HepG2 (cell line): ENCODE data around the gene CELSR3. TPM values are rescaled to one million over a fixed set of nuclear protein-coding genes. Genes with fewer than 3 reads are reported as not detected.

Experiments used
- AGO2 ChIP-seq: fragments of 200-400 bp; formaldehyde crosslinking; optimal IDR thresholded peaks from 2 replicates; pipeline ENCODE3; 2017; ENCODE audit warnings: mild to moderate bottlenecking, low read depth, low read length, moderate library complexity
- FOSL2 ChIP-seq: sonication (generic); formaldehyde crosslinking; IDR thresholded peaks from 2 replicates; pipeline ENCODE4 v1.4.0; 2020; ENCODE audit warnings: missing genetic modification reagents
- PHF21A ChIP-seq: sonication (generic); formaldehyde crosslinking; IDR thresholded peaks from 2 replicates; pipeline ENCODE4 v1.5.0; 2020; ENCODE audit warnings: mild to moderate bottlenecking, missing genetic modification reagents
- TP53 ChIP-seq: sonication (generic); formaldehyde crosslinking; conservative IDR thresholded peaks from 2 replicates; pipeline ENCODE4 v1.4.0; 2020; ENCODE audit warnings: missing genetic modification reagents
- ZNF30 ChIP-seq: sonication (generic); formaldehyde crosslinking; IDR thresholded peaks from 2 replicates; pipeline ENCODE4 v1.5.0; 2020; ENCODE audit warnings: mild to moderate bottlenecking, missing genetic modification reagents
- ZNF747 ChIP-seq: sonication (generic); formaldehyde crosslinking; IDR thresholded peaks from 2 replicates; pipeline ENCODE4 v1.8.1; 2023; ENCODE audit warnings: missing genetic modification reagents, mild to moderate bottlenecking, borderline replicate concordance
- polyA plus RNA-seq, 8 experiments: library from polyadenylated mRNA; depleted of rRNA in 3 of 8; stranded (reverse) in 7 of 8; unstranded in 1 of 8; fragments of >200 nt; fragmentation: Illumina TruSeq in 4 of 8; extraction: Trizol in 4 of 8; gene quantifications; 2 replicates each; pipeline versions ENCODE4 v1.2.1 to v1.2.3, GENCODE V29; 2011 to 2016; ENCODE audit warnings: low read depth in 4 of 8, missing spikeins in 1 of 8, mixed read lengths in 1 of 8; ENCODE audit not compliant: insufficient read depth in 1 of 8
- total RNA-seq, 5 experiments: library from RNA; depleted of rRNA; stranded (reverse); fragments of >200 nt; fragmentation: Illumina TruSeq; extraction: Trizol; gene quantifications; 2 replicates each; pipeline ENCODE4 v1.2.3, GENCODE V29; 2016; ENCODE audit warnings: low read depth in 1 of 5
- TF ChIP-seq, protein P1 (sequence below): sonication (generic); formaldehyde crosslinking; IDR thresholded peaks from 2 replicates; pipeline ENCODE4 v1.4.0; 2020; ENCODE audit warnings: missing genetic modification reagents, borderline replicate concordance
- TF ChIP-seq, protein P2 (sequence below), 2 experiments: IDR thresholded peaks; 2 replicates each; pipeline ENCODE4 v1.6.1; 2011 to 2012; ENCODE audit warnings: low read length in 2 of 2, borderline replicate concordance in 1 of 2, low read depth in 1 of 2, mild to moderate bottlenecking in 1 of 2, moderate library complexity in 1 of 2
- TF ChIP-seq, protein P3 (sequence below): sonication (generic); formaldehyde crosslinking; IDR thresholded peaks from 2 replicates; pipeline ENCODE4 v1.4.0; 2020; ENCODE audit warnings: missing genetic modification reagents, mild to moderate bottlenecking, borderline replicate concordance
- TF ChIP-seq, protein P4 (sequence below): sonication (generic); formaldehyde crosslinking; conservative IDR thresholded peaks from 2 replicates; pipeline ENCODE4 v1.8.0; 2022; ENCODE audit warnings: low read depth, missing genetic modification reagents
- TF ChIP-seq, protein P5 (sequence below): IDR thresholded peaks from 2 replicates; pipeline ENCODE4 v1.6.1; 2016; ENCODE audit warnings: low read depth, control low read depth

CELSR3 gene
- total and polyA plus RNA-seq, 2 of the 13 experiments (the other 11 are each of a cell fraction or from before 2014, with no cell fraction given) = 5.4 to 6.7 TPM

DNA sequence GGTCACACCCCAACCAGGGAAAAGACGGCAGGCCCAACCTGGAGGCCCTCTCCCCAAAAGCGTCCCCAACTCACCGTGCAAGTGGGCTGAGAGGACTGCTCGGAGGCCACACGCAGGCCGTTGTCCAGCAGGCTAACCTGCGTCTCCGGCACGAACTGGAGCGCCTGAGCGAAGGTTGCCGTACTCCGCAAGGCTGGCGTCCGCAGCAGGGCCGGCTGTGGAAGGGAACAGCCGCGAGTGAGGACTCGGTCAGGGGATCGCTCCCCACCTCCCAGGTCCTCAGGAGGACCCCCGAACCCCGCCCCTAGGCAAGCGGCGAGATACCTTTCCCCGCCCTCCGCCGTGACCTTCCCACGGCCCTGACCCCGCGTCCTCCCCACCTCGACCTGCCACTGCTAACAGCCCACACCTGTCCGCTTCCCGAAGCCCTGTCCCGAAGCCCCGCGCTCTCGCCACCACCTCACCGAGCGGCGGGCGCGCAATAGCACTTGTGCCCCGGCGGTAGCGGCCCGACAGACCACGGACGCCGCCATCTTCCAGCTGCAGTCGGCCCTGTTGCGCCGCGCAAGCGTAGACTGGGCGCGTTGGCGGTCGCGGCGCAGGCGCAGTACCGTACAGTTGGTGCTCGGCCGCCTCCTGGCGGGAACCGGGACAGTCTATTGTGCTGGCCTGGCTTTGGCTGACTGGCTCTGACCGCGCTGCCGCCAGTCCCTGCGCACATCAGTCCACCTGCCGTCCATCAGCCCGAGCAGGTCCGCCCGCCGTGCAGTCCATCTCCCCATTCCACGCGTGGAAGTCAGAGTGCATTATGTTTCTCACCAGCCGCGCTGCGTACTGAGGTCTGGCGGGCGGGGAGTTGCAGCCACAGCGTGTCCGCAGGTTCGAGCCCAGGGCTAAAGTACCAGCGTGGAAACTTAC lies 53.3 kb downstream of the CELSR3 start, which contains the start of gene UQCRC1 (continued):
- TF ChIP-seq, protein P1, sequence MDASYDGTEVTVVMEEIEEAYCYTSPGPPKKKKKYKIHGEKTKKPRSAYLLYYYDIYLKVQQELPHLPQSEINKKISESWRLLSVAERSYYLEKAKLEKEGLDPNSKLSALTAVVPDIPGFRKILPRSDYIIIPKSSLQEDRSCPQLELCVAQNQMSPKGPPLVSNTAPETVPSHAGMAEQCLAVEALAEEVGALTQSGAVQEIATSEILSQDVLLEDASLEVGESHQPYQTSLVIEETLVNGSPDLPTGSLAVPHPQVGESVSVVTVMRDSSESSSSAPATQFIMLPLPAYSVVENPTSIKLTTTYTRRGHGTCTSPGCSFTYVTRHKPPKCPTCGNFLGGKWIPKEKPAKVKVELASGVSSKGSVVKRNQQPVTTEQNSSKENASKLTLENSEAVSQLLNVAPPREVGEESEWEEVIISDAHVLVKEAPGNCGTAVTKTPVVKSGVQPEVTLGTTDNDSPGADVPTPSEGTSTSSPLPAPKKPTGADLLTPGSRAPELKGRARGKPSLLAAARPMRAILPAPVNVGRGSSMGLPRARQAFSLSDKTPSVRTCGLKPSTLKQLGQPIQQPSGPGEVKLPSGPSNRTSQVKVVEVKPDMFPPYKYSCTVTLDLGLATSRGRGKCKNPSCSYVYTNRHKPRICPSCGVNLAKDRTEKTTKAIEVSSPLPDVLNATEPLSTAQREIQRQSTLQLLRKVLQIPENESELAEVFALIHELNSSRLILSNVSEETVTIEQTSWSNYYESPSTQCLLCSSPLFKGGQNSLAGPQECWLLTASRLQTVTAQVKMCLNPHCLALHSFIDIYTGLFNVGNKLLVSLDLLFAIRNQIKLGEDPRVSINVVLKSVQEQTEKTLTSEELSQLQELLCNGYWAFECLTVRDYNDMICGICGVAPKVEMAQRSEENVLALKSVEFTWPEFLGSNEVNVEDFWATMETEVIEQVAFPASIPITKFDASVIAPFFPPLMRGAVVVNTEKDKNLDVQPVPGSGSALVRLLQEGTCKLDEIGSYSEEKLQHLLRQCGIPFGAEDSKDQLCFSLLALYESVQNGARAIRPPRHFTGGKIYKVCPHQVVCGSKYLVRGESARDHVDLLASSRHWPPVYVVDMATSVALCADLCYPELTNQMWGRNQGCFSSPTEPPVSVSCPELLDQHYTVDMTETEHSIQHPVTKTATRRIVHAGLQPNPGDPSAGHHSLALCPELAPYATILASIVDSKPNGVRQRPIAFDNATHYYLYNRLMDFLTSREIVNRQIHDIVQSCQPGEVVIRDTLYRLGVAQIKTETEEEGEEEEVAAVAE (CRISPR knock-in tag) = no peak
- TF ChIP-seq, protein P2, sequence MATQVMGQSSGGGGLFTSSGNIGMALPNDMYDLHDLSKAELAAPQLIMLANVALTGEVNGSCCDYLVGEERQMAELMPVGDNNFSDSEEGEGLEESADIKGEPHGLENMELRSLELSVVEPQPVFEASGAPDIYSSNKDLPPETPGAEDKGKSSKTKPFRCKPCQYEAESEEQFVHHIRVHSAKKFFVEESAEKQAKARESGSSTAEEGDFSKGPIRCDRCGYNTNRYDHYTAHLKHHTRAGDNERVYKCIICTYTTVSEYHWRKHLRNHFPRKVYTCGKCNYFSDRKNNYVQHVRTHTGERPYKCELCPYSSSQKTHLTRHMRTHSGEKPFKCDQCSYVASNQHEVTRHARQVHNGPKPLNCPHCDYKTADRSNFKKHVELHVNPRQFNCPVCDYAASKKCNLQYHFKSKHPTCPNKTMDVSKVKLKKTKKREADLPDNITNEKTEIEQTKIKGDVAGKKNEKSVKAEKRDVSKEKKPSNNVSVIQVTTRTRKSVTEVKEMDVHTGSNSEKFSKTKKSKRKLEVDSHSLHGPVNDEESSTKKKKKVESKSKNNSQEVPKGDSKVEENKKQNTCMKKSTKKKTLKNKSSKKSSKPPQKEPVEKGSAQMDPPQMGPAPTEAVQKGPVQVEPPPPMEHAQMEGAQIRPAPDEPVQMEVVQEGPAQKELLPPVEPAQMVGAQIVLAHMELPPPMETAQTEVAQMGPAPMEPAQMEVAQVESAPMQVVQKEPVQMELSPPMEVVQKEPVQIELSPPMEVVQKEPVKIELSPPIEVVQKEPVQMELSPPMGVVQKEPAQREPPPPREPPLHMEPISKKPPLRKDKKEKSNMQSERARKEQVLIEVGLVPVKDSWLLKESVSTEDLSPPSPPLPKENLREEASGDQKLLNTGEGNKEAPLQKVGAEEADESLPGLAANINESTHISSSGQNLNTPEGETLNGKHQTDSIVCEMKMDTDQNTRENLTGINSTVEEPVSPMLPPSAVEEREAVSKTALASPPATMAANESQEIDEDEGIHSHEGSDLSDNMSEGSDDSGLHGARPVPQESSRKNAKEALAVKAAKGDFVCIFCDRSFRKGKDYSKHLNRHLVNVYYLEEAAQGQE (IDR thresholded peaks at IDR 0.05; ENCODE audit: borderline replicate concordance in 1 of 2, low read depth in 1 of 2, low read length in 2 of 2) = no peak; a peak in 1 of 4 replicates
- TF ChIP-seq PHF21A (CRISPR knock-in tag) (peak; percentile 59; the same call in 1 of the 2 replicates), FOSL2 (CRISPR knock-in tag) (no peak; the same call in 1 of the 2 replicates), ZNF747 (CRISPR knock-in tag) (peak; percentile 69; the same call in 1 of the 2 replicates), AGO2 (peak; percentile 69), ZNF30 (CRISPR knock-in tag) (no peak), TP53 (CRISPR knock-in tag) (no peak)
- TF ChIP-seq, protein P3, sequence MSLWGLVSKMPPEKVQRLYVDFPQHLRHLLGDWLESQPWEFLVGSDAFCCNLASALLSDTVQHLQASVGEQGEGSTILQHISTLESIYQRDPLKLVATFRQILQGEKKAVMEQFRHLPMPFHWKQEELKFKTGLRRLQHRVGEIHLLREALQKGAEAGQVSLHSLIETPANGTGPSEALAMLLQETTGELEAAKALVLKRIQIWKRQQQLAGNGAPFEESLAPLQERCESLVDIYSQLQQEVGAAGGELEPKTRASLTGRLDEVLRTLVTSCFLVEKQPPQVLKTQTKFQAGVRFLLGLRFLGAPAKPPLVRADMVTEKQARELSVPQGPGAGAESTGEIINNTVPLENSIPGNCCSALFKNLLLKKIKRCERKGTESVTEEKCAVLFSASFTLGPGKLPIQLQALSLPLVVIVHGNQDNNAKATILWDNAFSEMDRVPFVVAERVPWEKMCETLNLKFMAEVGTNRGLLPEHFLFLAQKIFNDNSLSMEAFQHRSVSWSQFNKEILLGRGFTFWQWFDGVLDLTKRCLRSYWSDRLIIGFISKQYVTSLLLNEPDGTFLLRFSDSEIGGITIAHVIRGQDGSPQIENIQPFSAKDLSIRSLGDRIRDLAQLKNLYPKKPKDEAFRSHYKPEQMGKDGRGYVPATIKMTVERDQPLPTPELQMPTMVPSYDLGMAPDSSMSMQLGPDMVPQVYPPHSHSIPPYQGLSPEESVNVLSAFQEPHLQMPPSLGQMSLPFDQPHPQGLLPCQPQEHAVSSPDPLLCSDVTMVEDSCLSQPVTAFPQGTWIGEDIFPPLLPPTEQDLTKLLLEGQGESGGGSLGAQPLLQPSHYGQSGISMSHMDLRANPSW (CRISPR knock-in tag) = peak; percentile 95; the same call in 1 of the 2 replicates
- TF ChIP-seq, protein P4, sequence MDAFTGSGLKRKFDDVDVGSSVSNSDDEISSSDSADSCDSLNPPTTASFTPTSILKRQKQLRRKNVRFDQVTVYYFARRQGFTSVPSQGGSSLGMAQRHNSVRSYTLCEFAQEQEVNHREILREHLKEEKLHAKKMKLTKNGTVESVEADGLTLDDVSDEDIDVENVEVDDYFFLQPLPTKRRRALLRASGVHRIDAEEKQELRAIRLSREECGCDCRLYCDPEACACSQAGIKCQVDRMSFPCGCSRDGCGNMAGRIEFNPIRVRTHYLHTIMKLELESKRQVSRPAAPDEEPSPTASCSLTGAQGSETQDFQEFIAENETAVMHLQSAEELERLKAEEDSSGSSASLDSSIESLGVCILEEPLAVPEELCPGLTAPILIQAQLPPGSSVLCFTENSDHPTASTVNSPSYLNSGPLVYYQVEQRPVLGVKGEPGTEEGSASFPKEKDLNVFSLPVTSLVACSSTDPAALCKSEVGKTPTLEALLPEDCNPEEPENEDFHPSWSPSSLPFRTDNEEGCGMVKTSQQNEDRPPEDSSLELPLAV (CRISPR knock-in tag) = peak; percentile 26; the same call in 1 of the 2 replicates
- TF ChIP-seq, protein P5, sequence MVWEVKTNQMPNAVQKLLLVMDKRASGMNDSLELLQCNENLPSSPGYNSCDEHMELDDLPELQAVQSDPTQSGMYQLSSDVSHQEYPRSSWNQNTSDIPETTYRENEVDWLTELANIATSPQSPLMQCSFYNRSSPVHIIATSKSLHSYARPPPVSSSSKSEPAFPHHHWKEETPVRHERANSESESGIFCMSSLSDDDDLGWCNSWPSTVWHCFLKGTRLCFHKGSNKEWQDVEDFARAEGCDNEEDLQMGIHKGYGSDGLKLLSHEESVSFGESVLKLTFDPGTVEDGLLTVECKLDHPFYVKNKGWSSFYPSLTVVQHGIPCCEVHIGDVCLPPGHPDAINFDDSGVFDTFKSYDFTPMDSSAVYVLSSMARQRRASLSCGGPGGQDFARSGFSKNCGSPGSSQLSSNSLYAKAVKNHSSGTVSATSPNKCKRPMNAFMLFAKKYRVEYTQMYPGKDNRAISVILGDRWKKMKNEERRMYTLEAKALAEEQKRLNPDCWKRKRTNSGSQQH = peak; percentile 17; the same call in 1 of the 2 replicates
